HG03066 (cell line): Measurements from ENCODE around the gene BCLAF3.

ENCODE experiments used
- ATAC-seq: cut with Tn5 transposase; IDR thresholded peaks from one replicate; pipeline ENCODE4 v1.9.1; 2021; ENCODE audit warnings: low read depth; ENCODE audit not compliant: unreplicated experiment

Gene BCLAF3

GRCh38 chrX:19972984-19973383 lies 17.9 kb downstream of the BCLAF3 start:
- ATAC-seq, result no peak

GRCh38 chrX:19968276-19968675 lies 22.6 kb downstream of the BCLAF3 start:
- ATAC-seq, result no peak

GRCh38 chrX:19966056-19966455 lies 24.8 kb downstream of the BCLAF3 start:
- ATAC-seq, result no peak

GRCh38 chrX:19964017-19964710 lies 26.7 kb downstream of the BCLAF3 start:
- no peak for ATAC-seq

DNA sequence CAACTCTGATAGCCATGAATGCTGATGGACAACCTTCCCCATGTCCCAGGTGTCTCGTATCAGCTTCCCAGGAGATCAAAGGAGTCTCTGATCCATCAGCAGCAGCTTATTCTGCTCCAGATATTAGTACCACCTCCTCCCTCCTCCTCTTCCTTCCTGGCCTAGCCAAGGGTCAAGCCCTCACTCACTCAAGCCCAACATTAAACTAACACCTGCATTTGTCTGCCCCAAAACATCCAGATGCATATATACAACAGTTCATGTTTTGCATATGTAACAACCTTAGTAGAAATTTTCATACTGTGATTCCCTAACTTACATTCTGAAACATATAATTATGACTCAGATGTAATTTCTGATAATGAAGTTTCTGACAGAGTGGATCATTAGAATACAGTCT lies 29.9 kb downstream of the BCLAF3 start:
- no peak for ATAC-seq

DNA sequence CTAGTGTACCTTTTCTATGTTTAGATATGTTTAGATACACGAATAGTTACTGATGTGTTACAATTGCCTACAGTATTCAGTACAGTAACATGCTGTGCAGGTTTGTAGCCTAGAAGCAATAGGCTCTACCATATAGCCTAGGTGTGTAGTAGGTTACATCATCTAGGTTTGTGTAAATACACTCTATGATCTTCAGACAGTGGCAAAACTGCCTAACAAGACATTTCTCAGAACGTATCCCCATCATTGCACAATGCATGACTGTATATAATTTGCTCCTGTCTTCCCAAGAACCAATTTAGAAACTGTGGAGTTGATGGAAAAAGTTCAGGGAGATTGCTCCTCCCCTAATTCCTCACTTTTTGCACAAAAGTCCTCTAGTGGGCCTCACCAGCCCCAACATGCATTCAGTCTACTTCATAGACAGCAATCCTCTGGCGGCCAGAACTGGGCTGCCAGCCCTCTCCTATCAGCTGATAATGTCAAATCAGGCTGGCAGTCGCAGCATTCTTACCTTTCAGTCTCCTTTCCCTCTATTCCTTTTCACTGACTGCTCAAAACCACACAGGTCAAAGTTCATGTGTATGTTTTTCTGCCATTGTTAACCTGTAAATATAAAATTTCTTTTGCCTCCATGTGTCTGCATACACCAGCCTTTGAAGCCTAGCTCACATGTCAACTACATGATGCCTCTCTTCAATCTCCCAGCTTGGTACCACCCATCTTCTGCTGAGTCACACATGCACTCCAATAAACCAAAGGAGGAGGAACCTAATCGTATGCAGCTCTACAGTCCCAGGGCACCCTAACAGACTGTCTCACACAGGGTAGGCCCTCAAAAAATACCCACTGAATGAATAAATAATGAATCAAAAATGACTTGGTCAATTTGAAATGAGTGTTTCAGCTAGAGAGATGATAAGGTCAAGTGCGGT lies 32.0 kb downstream of the BCLAF3 start:
- ATAC-seq, result no peak

DNA sequence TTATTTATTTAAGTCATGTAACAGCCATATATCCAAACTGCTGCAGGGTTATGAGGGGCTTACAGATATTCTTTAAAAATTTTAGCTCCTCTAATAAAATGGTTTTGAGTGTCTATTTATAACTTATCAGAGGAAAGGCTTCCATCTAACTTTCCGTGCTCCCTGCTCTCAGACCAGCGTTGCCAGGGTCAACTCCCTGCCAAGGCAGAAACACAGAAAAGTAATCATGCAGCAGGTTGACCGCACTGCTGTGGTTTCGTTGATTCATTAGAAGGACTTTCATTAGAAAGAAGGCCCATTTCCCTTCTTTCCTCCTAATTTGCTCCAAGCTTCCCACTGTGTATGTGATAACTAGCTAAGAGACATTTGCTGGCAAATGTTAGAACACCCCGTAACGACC lies 33.9 kb downstream of the BCLAF3 start:
- ATAC-seq, result no peak

DNA sequence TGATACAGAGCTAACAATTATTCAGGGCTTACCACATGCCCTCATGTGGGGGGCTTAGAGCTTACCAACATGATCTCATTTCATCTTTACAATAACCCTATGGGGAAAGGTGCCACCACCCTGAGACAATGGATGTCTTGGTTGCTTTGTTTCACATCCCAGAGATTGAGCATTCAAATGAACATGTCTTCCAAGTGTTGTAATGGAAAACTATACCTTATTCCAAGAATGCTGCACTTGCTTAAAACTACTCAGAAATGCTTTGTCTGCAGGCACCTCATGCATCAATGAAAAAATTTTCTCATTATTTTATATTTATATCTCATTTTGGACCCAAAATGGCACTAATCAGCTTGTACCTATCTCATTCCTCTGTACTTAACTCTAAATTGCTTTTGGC lies 34.6 kb downstream of the BCLAF3 start:
- no peak for ATAC-seq

- no peak for ATAC-seq
Observed at GRCh38 chrX:19955306-19955705, 35.6 kb downstream of the BCLAF3 start.

- ATAC-seq, result no peak
Observed at GRCh38 chrX:19954335-19955096, 36.3 kb downstream of the BCLAF3 start.

DNA sequence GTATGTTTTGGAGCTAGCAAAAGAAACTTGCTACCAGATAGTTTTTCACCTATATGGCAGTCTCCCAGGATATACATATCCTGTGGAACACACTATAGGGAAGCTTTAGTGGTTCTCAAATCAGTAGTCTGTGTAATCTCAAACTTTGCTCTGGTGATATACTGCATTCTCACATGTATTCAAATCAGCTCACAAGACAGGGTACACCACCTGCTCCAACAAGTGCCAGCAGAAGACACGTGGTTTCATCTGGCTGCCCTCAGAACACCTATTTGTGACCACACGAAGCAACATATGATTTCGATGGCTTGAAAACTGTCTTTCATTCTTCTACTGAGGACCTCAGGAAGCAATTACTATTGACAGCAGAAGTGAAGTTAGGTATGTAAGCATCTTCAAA lies 37.7 kb downstream of the BCLAF3 start:
- no peak for ATAC-seq

GRCh38 chrX:19949340-19949739 lies 41.5 kb downstream of the BCLAF3 start:
- ATAC-seq, result no peak

- no peak for ATAC-seq
Observed at GRCh38 chrX:19947612-19948011, 43.2 kb downstream of the BCLAF3 start.
